ENCODE measurements around the gene PDE6B. TPM values are rescaled to one million over a fixed set of nuclear protein-coding genes. Genes with fewer than 3 reads are reported as not detected.
"Not testable (repeated sequence)": the region's sequence is repeated elsewhere in the genome, so short reads cannot be mapped to it uniquely, and the experiment has no call there.

The PDE6B gene
- total and polyA plus RNA-seq, 10 donors, result 4.4 to 19.8 (median 11.8) TPM

GRCh38 chr4:666436-666810 lies 41.0 kb downstream of the PDE6B start:
- 87 to 94% (median 90%) methylated on average over 10 to 22 of the region's 22 CpGs for WGBS, 5 donors
- peak; percentile 72 for DNase-seq
- no peak for TF ChIP-seq CTCF (IDR thresholded peaks at IDR 0.05 in 8 of 11, conservative IDR thresholded peaks at IDR 0.05 in 3 of 11)
- no peak for TF ChIP-seq POLR2AphosphoS5 (IDR thresholded peaks at IDR 0.05)
- no peak for TF ChIP-seq POLR2A (IDR thresholded peaks at IDR 0.05)
- Histone ChIP-seq H3K27me3 (replicated peaks in 1 of 7) (no peaks in the 10 kb centered on the region), H3K4me1 (peaks cover 3 to 34% (median 19%) of the 10 kb centered on the region in 6 donors), H3K27ac (no peak overlapping the region), H3K9me3 (no peaks in the 10 kb centered on the region), H3K4me3 (no peak overlapping the region), H3K36me3 (peaks cover 0 to 23% (median 11%) of the 10 kb centered on the region in 6 donors)
- intact Hi-C loops (cut with DNase I; ENCODE audit: low total_unique reads), result no loop called here

GRCh38 chr4:666822-667544 lies 41.6 kb downstream of the PDE6B start:
- WGBS, 5 donors, result 86 to 94% (median 89%) methylated on average over 19 to 28 of the region's 28 CpGs
- H3K27ac ChIP-seq, result no peak overlapping the region
- H3K36me3 ChIP-seq, result peaks cover 0 to 23% (median 16%) of the 10 kb centered on the region in 6 donors
- no peaks in the 10 kb centered on the region for H3K27me3 ChIP-seq (replicated peaks in 1 of 7)
- TF ChIP-seq POLR2A (IDR thresholded peaks at IDR 0.05), result no peak
- peak in 1 of 3 donors; percentile 46 for TF ChIP-seq POLR2AphosphoS5 (IDR thresholded peaks at IDR 0.05)
- no peak for TF ChIP-seq CTCF (IDR thresholded peaks at IDR 0.05 in 8 of 11, conservative IDR thresholded peaks at IDR 0.05 in 3 of 11)
- intact Hi-C loops (cut with DNase I; ENCODE audit: low total_unique reads), result no loop called here
- H3K4me1 ChIP-seq, result peaks cover 3 to 34% (median 19%) of the 10 kb centered on the region in 6 donors
- no peak overlapping the region for H3K4me3 ChIP-seq
- no peaks in the 10 kb centered on the region for H3K9me3 ChIP-seq
- DNase-seq, result peak; percentile 75

- H3K27ac ChIP-seq, result no peak overlapping the region
- intact Hi-C loops (cut with DNase I; ENCODE audit: low total_unique reads), result no loop called here
- no peaks in the 10 kb centered on the region for H3K27me3 ChIP-seq (replicated peaks in 1 of 7)
- WGBS, 5 donors, result 68 to 83% (median 77%) methylated on average over 10 of the region's 10 CpGs
- H3K36me3 ChIP-seq, result peaks cover 0 to 27% (median 22%) of the 10 kb centered on the region in 6 donors
- TF ChIP-seq POLR2AphosphoS5 (IDR thresholded peaks at IDR 0.05), result no peak
- no peak for TF ChIP-seq POLR2A (IDR thresholded peaks at IDR 0.05)
- TF ChIP-seq CTCF (IDR thresholded peaks at IDR 0.05 in 8 of 11, conservative IDR thresholded peaks at IDR 0.05 in 3 of 11), result no peak
- no peaks in the 10 kb centered on the region for H3K9me3 ChIP-seq
- peak; percentile 57 for DNase-seq
- no peak overlapping the region for H3K4me3 ChIP-seq
- peaks cover 4 to 32% (median 20%) of the 10 kb centered on the region in 6 donors for H3K4me1 ChIP-seq
These were observed 42.2 kb downstream of the PDE6B start for GRCh38 chr4:667545-667925.

GRCh38 chr4:668219-668618 lies 42.8 kb downstream of the PDE6B start:
- DNase-seq; H3K9me3 ChIP-seq; H3K4me3 ChIP-seq; intact Hi-C loops (cut with DNase I; ENCODE audit: low total_unique reads); H3K27ac ChIP-seq; H3K27me3 ChIP-seq (replicated peaks in 1 of 7): not testable (repeated sequence)
- H3K4me1 ChIP-seq, result peaks cover 6 to 32% (median 21%) of the 10 kb centered on the region in 6 donors
- 90 to 96% (median 94%) methylated on average over 6 of the region's 6 CpGs for WGBS, 5 donors
- peaks cover 0 to 34% (median 26%) of the 10 kb centered on the region in 6 donors for H3K36me3 ChIP-seq
